ENCODE measurements around the gene GHITM. TPM values are rescaled to one million over a fixed set of nuclear protein-coding genes. Genes with fewer than 3 reads are reported as not detected.
"Not testable (repeated sequence)": the region's sequence is repeated elsewhere in the genome, so short reads cannot be mapped to it uniquely, and the experiment has no call there.

The GHITM gene
- polyA plus RNA-seq, 3 donors: 91.4 to 363 (median 312) TPM

DNA sequence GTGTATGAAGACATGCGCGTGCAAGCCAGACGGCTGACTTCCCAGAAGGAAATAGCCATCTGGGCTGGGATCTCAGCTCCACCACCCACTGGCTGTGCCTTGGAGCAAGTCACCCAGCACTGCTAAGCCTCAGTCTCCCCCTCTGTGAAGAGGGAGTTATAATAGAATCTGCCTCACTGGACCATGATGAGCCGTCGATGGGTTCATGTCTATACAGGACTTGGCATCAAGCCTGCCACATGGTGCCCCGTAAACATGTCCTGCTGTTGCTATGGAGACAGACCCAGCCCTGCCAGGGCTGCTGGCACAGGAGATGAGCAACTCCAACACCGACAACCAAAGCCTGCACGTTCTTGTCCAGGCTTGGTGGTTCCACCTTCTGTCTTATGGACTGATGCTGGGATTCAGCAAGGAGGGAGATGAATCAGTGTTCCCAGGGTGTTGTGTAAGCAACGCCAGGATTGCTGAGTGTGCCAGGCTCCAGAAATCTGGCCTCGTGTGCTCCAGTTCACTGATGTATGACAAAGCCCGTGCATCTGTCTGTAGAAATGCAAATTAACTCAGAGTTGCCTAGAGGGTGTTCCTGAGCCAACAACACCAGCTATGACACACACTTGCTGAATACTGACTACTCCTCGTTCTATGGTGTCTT lies 39.9 kb downstream of the GHITM start:
- Histone ChIP-seq H4K20me1 (ENCODE audit: insufficient read depth, low read length) (no peaks in the 10 kb centered on the region), H3K4me2 (replicated peaks; ENCODE audit: extremely low read depth, low read length, poor library complexity, severe bottlenecking) (no peak overlapping the region), H3K9me3 (replicated peaks in 1 of 2; ENCODE audit: control insufficient read depth in 1 of 2, insufficient read depth in 1 of 2, low read length in 2 of 2) (no peaks in the 10 kb centered on the region), H3K4me3 (replicated peaks in 1 of 3; ENCODE audit: low read depth in 2 of 3, low read length in 3 of 3) (no peak overlapping the region), H3K36me3 (replicated peaks in 1 of 2; ENCODE audit: control insufficient read depth in 1 of 2, insufficient read depth in 2 of 2, low read length in 2 of 2) (no peaks in the 10 kb centered on the region), H3K27me3 (ENCODE audit: control insufficient read depth in 2 of 2, insufficient read depth in 2 of 2, low read length in 2 of 2) (no peaks in the 10 kb centered on the region), H3K79me2 (ENCODE audit: insufficient read depth, low read length) (no peaks in the 10 kb centered on the region), H3K9ac (ENCODE audit: insufficient read depth, low read length, poor library complexity, severe bottlenecking) (no peak overlapping the region), H3K4me1 (ENCODE audit: control insufficient read depth in 1 of 2, insufficient read depth in 2 of 2, low read length in 2 of 2) (no peaks in the 10 kb centered on the region), H3K27ac (ENCODE audit: low read depth in 1 of 2, low read length in 2 of 2) (no peak overlapping the region), H2AFZ (ENCODE audit: insufficient read depth, low read depth, low read length, poor library complexity, severe bottlenecking) (no peak overlapping the region)
- H3K9me3 Mint-ChIP-seq: peaks cover 0 to 9% (median 3%) of the 10 kb centered on the region in 7 donors
- H3K4me1 Mint-ChIP-seq: no peaks in the 10 kb centered on the region
- TF ChIP-seq, protein P1, sequence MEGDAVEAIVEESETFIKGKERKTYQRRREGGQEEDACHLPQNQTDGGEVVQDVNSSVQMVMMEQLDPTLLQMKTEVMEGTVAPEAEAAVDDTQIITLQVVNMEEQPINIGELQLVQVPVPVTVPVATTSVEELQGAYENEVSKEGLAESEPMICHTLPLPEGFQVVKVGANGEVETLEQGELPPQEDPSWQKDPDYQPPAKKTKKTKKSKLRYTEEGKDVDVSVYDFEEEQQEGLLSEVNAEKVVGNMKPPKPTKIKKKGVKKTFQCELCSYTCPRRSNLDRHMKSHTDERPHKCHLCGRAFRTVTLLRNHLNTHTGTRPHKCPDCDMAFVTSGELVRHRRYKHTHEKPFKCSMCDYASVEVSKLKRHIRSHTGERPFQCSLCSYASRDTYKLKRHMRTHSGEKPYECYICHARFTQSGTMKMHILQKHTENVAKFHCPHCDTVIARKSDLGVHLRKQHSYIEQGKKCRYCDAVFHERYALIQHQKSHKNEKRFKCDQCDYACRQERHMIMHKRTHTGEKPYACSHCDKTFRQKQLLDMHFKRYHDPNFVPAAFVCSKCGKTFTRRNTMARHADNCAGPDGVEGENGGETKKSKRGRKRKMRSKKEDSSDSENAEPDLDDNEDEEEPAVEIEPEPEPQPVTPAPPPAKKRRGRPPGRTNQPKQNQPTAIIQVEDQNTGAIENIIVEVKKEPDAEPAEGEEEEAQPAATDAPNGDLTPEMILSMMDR (IDR thresholded peaks at IDR 0.05): no peak
- 80% methylated on average over 7 of the region's 12 CpGs for WGBS (ENCODE audit: insufficient coverage)
- no peaks in the 10 kb centered on the region for H3K36me3 Mint-ChIP-seq
- H3K4me3 Mint-ChIP-seq: no peak overlapping the region
- no peak for DNase-seq
- intact Hi-C loops (cut with micrococcal nuclease): no loop called here
- no peak overlapping the region for H3K27ac Mint-ChIP-seq
- no peaks in the 10 kb centered on the region for H3K27me3 Mint-ChIP-seq (ENCODE audit: low read depth in 3 of 3)

DNA sequence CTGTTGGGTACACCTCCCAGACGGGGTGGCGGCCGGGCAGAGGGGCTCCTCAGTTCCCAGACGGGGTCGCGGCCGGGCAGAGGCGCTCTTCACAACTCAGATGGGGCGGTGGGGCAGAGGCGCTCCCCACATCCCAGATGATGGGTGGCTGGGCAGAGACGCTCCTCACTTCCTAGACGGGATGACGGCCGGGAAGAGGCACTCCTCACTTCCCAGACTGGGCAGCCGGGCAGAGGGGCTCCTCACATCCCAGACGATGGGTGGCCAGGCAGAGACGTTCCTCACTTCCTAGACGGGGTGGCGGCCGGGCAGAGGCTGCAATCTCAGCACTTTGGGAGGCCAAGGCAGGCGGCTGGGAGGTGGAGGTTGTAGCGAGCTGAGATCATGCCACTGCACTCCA lies 41.1 kb downstream of the GHITM start:
- H3K9me3 ChIP-seq (replicated peaks in 1 of 2; ENCODE audit: control insufficient read depth in 1 of 2, insufficient read depth in 1 of 2, low read length in 2 of 2); H3K79me2 ChIP-seq (ENCODE audit: insufficient read depth, low read length); H3K9me3 Mint-ChIP-seq; H3K36me3 Mint-ChIP-seq; H3K27me3 Mint-ChIP-seq (ENCODE audit: low read depth in 3 of 3); H3K4me1 ChIP-seq (ENCODE audit: control insufficient read depth in 1 of 2, insufficient read depth in 2 of 2, low read length in 2 of 2); DNase-seq; H3K27ac Mint-ChIP-seq; H3K27me3 ChIP-seq (ENCODE audit: control insufficient read depth in 2 of 2, insufficient read depth in 2 of 2, low read length in 2 of 2); H3K4me3 Mint-ChIP-seq; H3K4me3 ChIP-seq (replicated peaks in 1 of 3; ENCODE audit: low read depth in 2 of 3, low read length in 3 of 3); H3K9ac ChIP-seq (ENCODE audit: insufficient read depth, low read length, poor library complexity, severe bottlenecking); H4K20me1 ChIP-seq (ENCODE audit: insufficient read depth, low read length); H3K27ac ChIP-seq (ENCODE audit: low read depth in 1 of 2, low read length in 2 of 2); H3K36me3 ChIP-seq (replicated peaks in 1 of 2; ENCODE audit: control insufficient read depth in 1 of 2, insufficient read depth in 2 of 2, low read length in 2 of 2); H3K4me2 ChIP-seq (replicated peaks; ENCODE audit: extremely low read depth, low read length, poor library complexity, severe bottlenecking); H2AFZ ChIP-seq (ENCODE audit: insufficient read depth, low read depth, low read length, poor library complexity, severe bottlenecking); intact Hi-C loops (cut with micrococcal nuclease); H3K4me1 Mint-ChIP-seq: not testable (repeated sequence)
- WGBS (ENCODE audit: insufficient coverage): no CpG with 5 or more reads among the region's 22 CpGs
